Liver (tissue), 3 donors: ENCODE results near the gene CDH18.

ENCODE experiments used
- JUND ChIP-seq, 2 donors: IDR thresholded peaks; 2 replicates each; pipeline ENCODE4 v1.6.1; 2016; ENCODE audit warnings: antibody characterized with exemption in 2 of 2
- TF ChIP-seq, protein P1 (sequence below): fragments of 150-350 bp; IDR thresholded peaks from 2 replicates; pipeline ENCODE4 v1.5.1; 2017; ENCODE audit warnings: improper control_type of control experiment, low read depth, low read length; ENCODE audit not compliant: missing input control
- donor health status: healthy.
- donor health status: healthy.

DNA sequence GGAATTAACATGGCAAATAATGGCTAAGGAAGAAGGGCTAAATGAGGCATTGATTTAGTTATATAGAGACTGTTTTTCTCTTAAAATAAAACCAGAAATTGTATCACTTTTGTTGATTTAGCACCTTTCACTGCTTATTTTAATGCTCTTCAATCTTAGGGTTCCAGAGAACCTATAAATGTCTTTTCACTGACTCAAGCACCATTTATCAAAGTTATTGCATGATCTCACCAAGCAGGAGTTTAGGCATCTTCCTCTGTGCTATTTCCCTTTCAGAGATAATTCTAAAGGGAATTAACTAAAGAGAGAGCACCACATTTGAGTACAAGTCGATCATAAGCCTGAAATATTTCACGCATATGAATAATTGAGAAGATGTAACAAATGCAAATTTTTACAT, 357.1 kb downstream of the CDH18 start:
- TF ChIP-seq, protein P1, sequence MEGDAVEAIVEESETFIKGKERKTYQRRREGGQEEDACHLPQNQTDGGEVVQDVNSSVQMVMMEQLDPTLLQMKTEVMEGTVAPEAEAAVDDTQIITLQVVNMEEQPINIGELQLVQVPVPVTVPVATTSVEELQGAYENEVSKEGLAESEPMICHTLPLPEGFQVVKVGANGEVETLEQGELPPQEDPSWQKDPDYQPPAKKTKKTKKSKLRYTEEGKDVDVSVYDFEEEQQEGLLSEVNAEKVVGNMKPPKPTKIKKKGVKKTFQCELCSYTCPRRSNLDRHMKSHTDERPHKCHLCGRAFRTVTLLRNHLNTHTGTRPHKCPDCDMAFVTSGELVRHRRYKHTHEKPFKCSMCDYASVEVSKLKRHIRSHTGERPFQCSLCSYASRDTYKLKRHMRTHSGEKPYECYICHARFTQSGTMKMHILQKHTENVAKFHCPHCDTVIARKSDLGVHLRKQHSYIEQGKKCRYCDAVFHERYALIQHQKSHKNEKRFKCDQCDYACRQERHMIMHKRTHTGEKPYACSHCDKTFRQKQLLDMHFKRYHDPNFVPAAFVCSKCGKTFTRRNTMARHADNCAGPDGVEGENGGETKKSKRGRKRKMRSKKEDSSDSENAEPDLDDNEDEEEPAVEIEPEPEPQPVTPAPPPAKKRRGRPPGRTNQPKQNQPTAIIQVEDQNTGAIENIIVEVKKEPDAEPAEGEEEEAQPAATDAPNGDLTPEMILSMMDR = no peak
- no peak for TF ChIP-seq JUND (IDR thresholded peaks at IDR 0.05)
